ENCODE data around the gene MYO1A. TPM values are rescaled to one million over a fixed set of nuclear protein-coding genes. Genes with fewer than 3 reads are reported as not detected.

The MYO1A gene
- total and polyA plus RNA-seq, 10 of the 15 experiments (the other 5 are each of a cell fraction or from before 2014, with no cell fraction given): 0.01 to 0.34 (median 0.15) TPM; not detected in 2

GRCh38 chr12:57085999-57086492 is 36.1 kb upstream of the MYO1A start:
- intact Hi-C loops (cut with micrococcal nuclease; ENCODE audit: unreplicated experiment): loop anchor here (5.0 kb wide), 2 partner anchors 399 to 449 kb away; partner anchors contain the start of gene PTGES3
- RAD21 ChIA-PET (ENCODE audit: unreplicated experiment): interaction anchor here (1.0 to 8.8 kb wide), 5 partner anchors 7 to 25 kb away, joined by 3 to 199 read pairs (median 4); partner anchors contain the start of genes NEMP1 and STAT6
- H2AFZ ChIP-seq (ENCODE audit: control insufficient read depth, low read depth, low read length): peak overlapping the region; percentile 30

GRCh38 chr12:57080855-57081254 is 30.9 kb upstream of the MYO1A start:
- Histone ChIP-seq H3K4me2 (ENCODE audit: control insufficient read depth, insufficient read depth) (no peak overlapping the region), H3K79me2 (ENCODE audit: control insufficient read depth, insufficient read depth, low read length) (peaks cover 14% of the 10 kb centered on the region), H3K4me1 (ENCODE audit: control insufficient read depth, insufficient read depth, low read length) (peaks cover 9% of the 10 kb centered on the region), H3K27me3 (replicated peaks in 1 of 2; ENCODE audit: control insufficient read depth in 2 of 2, insufficient read depth in 2 of 2, low read length in 1 of 2) (no peaks in the 10 kb centered on the region), H3K27ac (ENCODE audit: control insufficient read depth, insufficient read depth) (no peak overlapping the region), H3K4me3 (no peak overlapping the region), H3K9ac (ENCODE audit: control insufficient read depth, insufficient read depth, low read length) (no peak overlapping the region), H3K9me3 (replicated peaks; ENCODE audit: control insufficient read depth, insufficient read depth, low read length) (no peaks in the 10 kb centered on the region), H3K36me3 (ENCODE audit: control insufficient read depth in 2 of 2, insufficient read depth in 2 of 2, low read length in 1 of 2) (no peaks in the 10 kb centered on the region; a peak in 1 of 4 replicates), H4K20me1 (ENCODE audit: control insufficient read depth, insufficient read depth) (no peaks in the 10 kb centered on the region), H2AFZ (ENCODE audit: control insufficient read depth, low read depth, low read length) (no peak overlapping the region)
- WGBS (ENCODE audit: insufficient coverage, insufficient replicate concordance, low lambda C conversion rate, missing lambda C conversion rate): 100% methylated on average over 1 of the region's 1 CpG
- SMC1A ChIA-PET (ENCODE audit: uncharacterized antibody, unreplicated experiment): interaction anchor here (1.3 to 5.4 kb wide), 4 partner anchors 11 to 30 kb away, joined by 5 to 50 read pairs (median 41); partner anchors contain the start of gene STAT6
- POLR2A ChIA-PET: interaction anchor here (0.6 to 4.1 kb wide), 6 partner anchors 9 to 559 kb away, joined by 3 to 51 read pairs (median 3); partner anchors contain the start of genes RBMS2 and STAT6
- FAIRE-seq: no peak
- BruUV-seq (replicated peaks): no TSS peak
- RAD21 ChIA-PET (ENCODE audit: unreplicated experiment): interaction anchor here (3.6 to 3.9 kb wide), 2 partner anchors 8 to 30 kb away, joined by 27 to 53 read pairs; partner anchors contain the start of genes NAB2 and STAT6
- no peak for ATAC-seq
- CTCF ChIA-PET: interaction anchor here (1.6 to 7.5 kb wide), 4 partner anchors 9 to 30 kb away, joined by 4 to 69 read pairs (median 52); partner anchors contain the start of genes NAB2 and STAT6
- intact Hi-C loops (cut with micrococcal nuclease; ENCODE audit: unreplicated experiment): no loop called here
- no peak for DNase-seq (ENCODE audit: low read depth, low spot score)
- in situ Hi-C loops (cut with MboI): loop anchor here (10.0 kb wide), 1 partner anchor 446 kb away; the partner anchor contains the start of gene BAZ2A
- TF ChIP-seq SREBF2 (IDR thresholded peaks at IDR 0.05; ENCODE audit: low read length): no peak
- TF ChIP-seq WRNIP1 (IDR thresholded peaks at IDR 0.05; ENCODE audit: borderline replicate concordance, low read depth, low read length): no peak
- TF ChIP-seq, protein P1, sequence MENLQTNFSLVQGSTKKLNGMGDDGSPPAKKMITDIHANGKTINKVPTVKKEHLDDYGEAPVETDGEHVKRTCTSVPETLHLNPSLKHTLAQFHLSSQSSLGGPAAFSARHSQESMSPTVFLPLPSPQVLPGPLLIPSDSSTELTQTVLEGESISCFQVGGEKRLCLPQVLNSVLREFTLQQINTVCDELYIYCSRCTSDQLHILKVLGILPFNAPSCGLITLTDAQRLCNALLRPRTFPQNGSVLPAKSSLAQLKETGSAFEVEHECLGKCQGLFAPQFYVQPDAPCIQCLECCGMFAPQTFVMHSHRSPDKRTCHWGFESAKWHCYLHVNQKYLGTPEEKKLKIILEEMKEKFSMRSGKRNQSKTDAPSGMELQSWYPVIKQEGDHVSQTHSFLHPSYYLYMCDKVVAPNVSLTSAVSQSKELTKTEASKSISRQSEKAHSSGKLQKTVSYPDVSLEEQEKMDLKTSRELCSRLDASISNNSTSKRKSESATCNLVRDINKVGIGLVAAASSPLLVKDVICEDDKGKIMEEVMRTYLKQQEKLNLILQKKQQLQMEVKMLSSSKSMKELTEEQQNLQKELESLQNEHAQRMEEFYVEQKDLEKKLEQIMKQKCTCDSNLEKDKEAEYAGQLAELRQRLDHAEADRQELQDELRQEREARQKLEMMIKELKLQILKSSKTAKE (IDR thresholded peaks at IDR 0.05; ENCODE audit: low read depth, poor library complexity, severe bottlenecking): no peak
- no peak for TF ChIP-seq SIN3A (IDR thresholded peaks at IDR 0.05; ENCODE audit: low read depth, low read length)
- no peak for TF ChIP-seq NR2C2 (IDR thresholded peaks at IDR 0.05; ENCODE audit: borderline replicate concordance, control insufficient read depth, insufficient read length, low read depth)

More at GRCh38 chr12:57085999-57086492, 36.1 kb upstream of the MYO1A start:
- peak; percentile 75 for FAIRE-seq
- no peaks in the 10 kb centered on the region for H3K27me3 ChIP-seq (replicated peaks in 1 of 2; ENCODE audit: control insufficient read depth in 2 of 2, insufficient read depth in 2 of 2, low read length in 1 of 2)
- peaks cover 20% of the 10 kb centered on the region for H3K4me1 ChIP-seq (ENCODE audit: control insufficient read depth, insufficient read depth, low read length)
- H3K27ac ChIP-seq (ENCODE audit: control insufficient read depth, insufficient read depth): peak overlapping the region; percentile 98
- 0 out of 2 replicates have a peak, but pooled peaks have one; percentile 29 for TF ChIP-seq TARDBP (IDR thresholded peaks at IDR 0.05; ENCODE audit: borderline replicate concordance)
- 0 out of 2 replicates have a peak, but pooled peaks have one; percentile 24 for TF ChIP-seq CREM (IDR thresholded peaks at IDR 0.05; ENCODE audit: low read depth)
- TF ChIP-seq ZBED1 (IDR thresholded peaks at IDR 0.05; ENCODE audit: borderline replicate concordance): no peak
- TF ChIP-seq MTA2 (IDR thresholded peaks at IDR 0.05; ENCODE audit: low read depth): 0 out of 2 replicates have a peak, but pooled peaks have one; percentile 1
- TF ChIP-seq POLR2A (IDR thresholded peaks at IDR 0.05; ENCODE audit: low read depth, low read length): peak; percentile 51; the same call in 1 of the 2 replicates
- TF ChIP-seq RAD51 (IDR thresholded peaks at IDR 0.05): no peak
- TF ChIP-seq SPI1 (IDR thresholded peaks at IDR 0.05; ENCODE audit: borderline replicate concordance, insufficient read depth, low read depth, low read length): no peak
- TF ChIP-seq POLR2AphosphoS5 (IDR thresholded peaks at IDR 0.05; ENCODE audit: low read length): peak; percentile 26; the same call in 1 of the 2 replicates
- peak; percentile 23 for TF ChIP-seq EED (IDR thresholded peaks at IDR 0.05; ENCODE audit: low read depth)
- POLR2A ChIA-PET: interaction anchor here (0.8 to 5.1 kb wide), 4 partner anchors 11 to 25 kb away, joined by 3 to 41 read pairs (median 4); partner anchors contain the start of gene STAT6
- H3K36me3 ChIP-seq (ENCODE audit: control insufficient read depth in 2 of 2, insufficient read depth in 2 of 2, low read length in 1 of 2): peaks cover 0 to 1% of the 10 kb centered on the region in 2 experiments; a peak in 2 of 4 replicates
- no peak for DNase-seq (ENCODE audit: low read depth, low spot score)
- H3K9ac ChIP-seq (ENCODE audit: control insufficient read depth, insufficient read depth, low read length): peak overlapping the region; percentile 95
- H4K20me1 ChIP-seq (ENCODE audit: control insufficient read depth, insufficient read depth): no peaks in the 10 kb centered on the region
- H3K79me2 ChIP-seq (ENCODE audit: control insufficient read depth, insufficient read depth, low read length): peaks cover 20% of the 10 kb centered on the region
- SMC1A ChIA-PET (ENCODE audit: uncharacterized antibody, unreplicated experiment): interaction anchor here (1.5 to 4.5 kb wide), 3 partner anchors 8 to 26 kb away, joined by 3 to 29 read pairs (median 6); partner anchors contain the start of gene STAT6
- no peak for ATAC-seq
- CTCF ChIA-PET: interaction anchor here (0.9 to 9.0 kb wide), 6 partner anchors 7 to 25 kb away, joined by 3 to 144 read pairs (median 8); partner anchors contain the start of genes NEMP1 and STAT6
- in situ Hi-C loops (cut with MboI): loop anchor here (10.0 kb wide), 1 partner anchor 451 kb away; the partner anchor contains the start of gene BAZ2A
- peak overlapping the region; percentile 95 for H3K4me3 ChIP-seq
- WGBS (ENCODE audit: insufficient coverage, insufficient replicate concordance, low lambda C conversion rate, missing lambda C conversion rate): 27% methylated on average over 12 of the region's 12 CpGs
- peak overlapping the region; percentile 82 for H3K4me2 ChIP-seq (ENCODE audit: control insufficient read depth, insufficient read depth)
- no TSS peak for BruUV-seq (replicated peaks)
- H3K9me3 ChIP-seq (replicated peaks; ENCODE audit: control insufficient read depth, insufficient read depth, low read length): no peaks in the 10 kb centered on the region

Data from GM12878 (cell line).